Muscle of arm (tissue), 12 donors: ENCODE data around the gene HSD17B8. TPM values are rescaled to one million over a fixed set of nuclear protein-coding genes. Genes with fewer than 3 reads are reported as not detected.
"Not testable (repeated sequence)": the region's sequence is repeated elsewhere in the genome, so short reads cannot be mapped to it uniquely, and the experiment has no call there.

Experiments
- DNase-seq: peaks from one replicate; pipeline ENCODE4 v3.0.0-alpha.2; 2013
- polyA plus RNA-seq, 12 donors: library from polyadenylated mRNA; unstranded; fragments of 120-200 nt; gene quantifications; one replicate each; pipeline ENCODE4 v1.2.1, GENCODE V29; 2013; ENCODE audit not compliant: insufficient read length in 12 of 12

The HSD17B8 gene
- polyA plus RNA-seq, 12 donors, result 7.8 to 20.2 (median 9.8) TPM; not detected in 1

GRCh38 chr6:33205191-33206026 is 954 bp downstream of the HSD17B8 start:
- no peak for DNase-seq

- DNase-seq, result no peak
These were observed 1.8 kb downstream of the HSD17B8 start for GRCh38 chr6:33206027-33206863.

- no peak for DNase-seq
These were observed 2.6 kb downstream of the HSD17B8 start for GRCh38 chr6:33206864-33207551.

GRCh38 chr6:33207552-33208090 is 3.2 kb downstream of the HSD17B8 start:
- DNase-seq, result peak; percentile 71

- peak; percentile 87 for DNase-seq
These were observed 3.9 kb downstream of the HSD17B8 start, which contains the start of gene RING1 for GRCh38 chr6:33208091-33208967. RING1 (plus strand) TSS chr6:33208500; CDS start chr6:33208823, 323 bp downstream.

GRCh38 chr6:33209856-33210255 is 5.4 kb downstream of the HSD17B8 start:
- no peak for DNase-seq

- no peak for DNase-seq
These were observed 6.7 kb downstream of the HSD17B8 start for GRCh38 chr6:33211136-33211535.

- DNase-seq, result no peak
These were observed 7.4 kb downstream of the HSD17B8 start for GRCh38 chr6:33211666-33212422.

GRCh38 chr6:33212857-33213165 is 8.4 kb downstream of the HSD17B8 start:
- DNase-seq, result no peak

- DNase-seq, result no peak
These were observed 8.9 kb downstream of the HSD17B8 start for GRCh38 chr6:33213166-33213988.

- no peak for DNase-seq
These were observed 9.5 kb downstream of the HSD17B8 start for GRCh38 chr6:33213989-33214335.

- DNase-seq, result no peak
These were observed 11.0 kb downstream of the HSD17B8 start for GRCh38 chr6:33215271-33216116.

GRCh38 chr6:33216117-33216649 is 11.7 kb downstream of the HSD17B8 start:
- DNase-seq, result no peak

- no peak for DNase-seq
These were observed 12.8 kb downstream of the HSD17B8 start for GRCh38 chr6:33217246-33217645.

- no peak for DNase-seq
These were observed 13.2 kb downstream of the HSD17B8 start for GRCh38 chr6:33217681-33218080.

- DNase-seq, result not testable (repeated sequence)
These were observed 22.2 kb downstream of the HSD17B8 start for GRCh38 chr6:33226503-33227120.

- no peak for DNase-seq
These were observed 30.8 kb downstream of the HSD17B8 start for GRCh38 chr6:33235221-33235634.

- DNase-seq, result no peak
These were observed 31.9 kb downstream of the HSD17B8 start for GRCh38 chr6:33236328-33236727.
